NB4 (cell line): ENCODE data around the gene CWC27.

Source experiments
- CTCF ChIP-seq: IDR thresholded peaks from one replicate; pipeline ENCODE4 v1.5.1; 2012; ENCODE audit warnings: low read depth, low read length
- MAX ChIP-seq: IDR thresholded peaks from 2 replicates; pipeline ENCODE4 v1.6.1; 2011; ENCODE audit warnings: low read depth, low read length
- MYC ChIP-seq: IDR thresholded peaks from 2 replicates; pipeline ENCODE4 v1.6.1; 2011; ENCODE audit warnings: low read depth, low read length
- POLR2A ChIP-seq: IDR thresholded peaks from 2 replicates; pipeline ENCODE4 v1.6.1; 2011; ENCODE audit warnings: mild to moderate bottlenecking; ENCODE audit not compliant: insufficient read length; ENCODE audit errors: extremely low read depth

DNA sequence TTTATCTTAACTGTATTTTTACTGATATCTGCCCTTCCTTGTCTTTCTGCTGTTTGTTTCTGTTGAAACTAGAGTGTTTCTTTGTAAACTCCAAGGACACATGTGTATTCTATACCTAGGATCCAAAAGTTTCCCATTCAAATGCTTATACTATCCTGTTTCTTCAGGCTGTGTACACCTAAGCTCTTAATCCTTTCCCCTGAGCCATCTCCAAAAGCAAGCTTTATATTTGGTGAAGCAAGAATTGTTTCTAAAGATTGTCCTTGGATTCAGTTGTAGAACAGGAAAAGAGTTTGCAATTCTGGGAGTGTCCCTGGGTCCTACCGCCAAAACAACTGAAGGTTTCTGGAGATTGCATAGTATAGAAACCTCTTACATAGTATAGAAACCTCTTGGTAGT lies 65.9 kb downstream of the CWC27 start:
- TF ChIP-seq POLR2A (no peak), CTCF (no peak), MAX (no peak), MYC (no peak)
